Measurements from ENCODE around the gene ZNF296.

DNA sequence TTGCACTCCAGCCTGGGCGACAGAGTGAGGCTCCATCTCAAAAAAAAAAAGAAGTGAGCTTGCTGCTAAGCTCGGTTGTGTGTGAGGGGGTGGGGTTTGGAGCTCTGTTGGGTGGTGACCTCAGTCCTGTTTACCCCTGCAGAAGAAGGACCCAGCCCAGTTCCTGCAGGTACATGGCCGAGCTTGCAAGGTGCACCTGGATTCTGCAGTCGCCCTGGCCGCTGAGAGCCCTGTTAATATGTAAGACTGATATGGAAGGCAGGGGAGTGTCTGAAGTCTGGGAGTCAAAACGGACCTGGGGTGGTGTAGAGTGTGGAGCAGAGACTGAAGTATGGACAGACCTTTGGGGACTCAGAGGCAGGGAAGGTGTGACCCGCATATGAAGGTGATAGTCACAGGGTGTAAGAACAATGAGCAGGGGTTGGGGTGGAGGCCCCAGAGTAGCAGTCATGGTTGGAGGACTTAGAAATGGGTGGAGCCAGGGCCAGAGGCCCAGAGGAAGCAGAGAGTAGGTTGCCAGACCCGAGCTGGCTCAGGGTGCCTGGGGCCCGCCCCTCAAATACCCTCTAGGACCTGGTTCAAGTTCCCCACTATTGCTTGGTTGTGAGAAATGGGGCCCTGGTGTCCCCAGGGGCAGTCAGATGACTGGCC is 24.2 kb downstream of the ZNF296 start:
- TF ChIP-seq CTCF (optimal IDR thresholded peaks at IDR 0.05 in 1 of 3, IDR thresholded peaks at IDR 0.05 in 1 of 3, conservative IDR thresholded peaks at IDR 0.05 in 1 of 3; ENCODE audit: extremely low read depth in 1 of 3, insufficient read depth in 2 of 3, low read length in 3 of 3) (no peak), EZH2 (IDR thresholded peaks at IDR 0.05; ENCODE audit: low read length) (no peak)

Measured in keratinocyte (primary cell).